Uterus (tissue), 2 donors: ENCODE measurements around the gene C13orf46.

Source experiments
- POLR2A ChIP-seq, 2 donors: fragments of 450-650 bp; IDR thresholded peaks; one replicate each; pipeline ENCODE4 v1.6.1; 2016; ENCODE audit warnings: antibody characterized with exemption in 2 of 2, mild to moderate bottlenecking in 1 of 2, moderate library complexity in 1 of 2
- TF ChIP-seq, protein P1 (sequence below), 4 experiments: fragments of 200-600 bp in 2 of 4; fragments of 450-650 bp in 2 of 4; sonication (generic) in 2 of 4; IDR thresholded peaks; one replicate each; pipeline ENCODE4 v1.5.1; 2016 to 2019; ENCODE audit warnings: antibody characterized with exemption in 4 of 4, mild to moderate bottlenecking in 2 of 4, moderate library complexity in 1 of 4

DNA sequence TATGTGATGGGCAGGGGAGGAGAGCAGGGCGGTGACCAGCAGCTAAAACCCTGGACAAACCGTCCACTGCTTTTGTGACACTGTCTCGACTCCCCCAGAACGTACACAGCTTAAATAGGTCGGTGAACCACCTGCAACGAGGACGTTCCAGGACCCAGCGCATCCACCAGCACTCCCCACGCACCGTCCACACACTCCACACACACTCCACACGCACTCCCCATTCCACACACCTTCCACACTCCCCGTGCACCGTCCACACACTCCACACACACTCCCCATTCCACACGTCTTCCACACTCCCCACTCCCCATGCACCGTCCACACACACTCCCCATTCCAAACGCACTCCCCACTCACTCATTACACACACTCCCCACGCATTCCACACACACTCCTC is 38.3 kb upstream of the C13orf46 start:
- TF ChIP-seq, protein P1, sequence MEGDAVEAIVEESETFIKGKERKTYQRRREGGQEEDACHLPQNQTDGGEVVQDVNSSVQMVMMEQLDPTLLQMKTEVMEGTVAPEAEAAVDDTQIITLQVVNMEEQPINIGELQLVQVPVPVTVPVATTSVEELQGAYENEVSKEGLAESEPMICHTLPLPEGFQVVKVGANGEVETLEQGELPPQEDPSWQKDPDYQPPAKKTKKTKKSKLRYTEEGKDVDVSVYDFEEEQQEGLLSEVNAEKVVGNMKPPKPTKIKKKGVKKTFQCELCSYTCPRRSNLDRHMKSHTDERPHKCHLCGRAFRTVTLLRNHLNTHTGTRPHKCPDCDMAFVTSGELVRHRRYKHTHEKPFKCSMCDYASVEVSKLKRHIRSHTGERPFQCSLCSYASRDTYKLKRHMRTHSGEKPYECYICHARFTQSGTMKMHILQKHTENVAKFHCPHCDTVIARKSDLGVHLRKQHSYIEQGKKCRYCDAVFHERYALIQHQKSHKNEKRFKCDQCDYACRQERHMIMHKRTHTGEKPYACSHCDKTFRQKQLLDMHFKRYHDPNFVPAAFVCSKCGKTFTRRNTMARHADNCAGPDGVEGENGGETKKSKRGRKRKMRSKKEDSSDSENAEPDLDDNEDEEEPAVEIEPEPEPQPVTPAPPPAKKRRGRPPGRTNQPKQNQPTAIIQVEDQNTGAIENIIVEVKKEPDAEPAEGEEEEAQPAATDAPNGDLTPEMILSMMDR (IDR thresholded peaks at IDR 0.05): no peak
- TF ChIP-seq POLR2A (IDR thresholded peaks at IDR 0.05): no peak
